MM.1S (cell line): ENCODE data around the gene CHRNG.

Source experiments
- CTCF ChIP-seq: fragments of 300-600 bp; sonication (generic); IDR thresholded peaks from 2 replicates; pipeline ENCODE4 v1.5.1; 2016; ENCODE audit warnings: antibody characterized with exemption, low read length, mixed read lengths
- EZH2 ChIP-seq: fragments of 300-600 bp; sonication (generic); optimal IDR thresholded peaks from 2 replicates; pipeline ENCODE3; 2017; ENCODE audit warnings: low read depth, mild to moderate bottlenecking, antibody characterized with exemption, low read length, mixed read lengths
- EZH2phosphoT487 ChIP-seq: fragments of 300-600 bp; sonication (generic); IDR thresholded peaks from 2 replicates; pipeline ENCODE4 v1.6.1; 2018; ENCODE audit warnings: antibody characterized with exemption, low read length

DNA sequence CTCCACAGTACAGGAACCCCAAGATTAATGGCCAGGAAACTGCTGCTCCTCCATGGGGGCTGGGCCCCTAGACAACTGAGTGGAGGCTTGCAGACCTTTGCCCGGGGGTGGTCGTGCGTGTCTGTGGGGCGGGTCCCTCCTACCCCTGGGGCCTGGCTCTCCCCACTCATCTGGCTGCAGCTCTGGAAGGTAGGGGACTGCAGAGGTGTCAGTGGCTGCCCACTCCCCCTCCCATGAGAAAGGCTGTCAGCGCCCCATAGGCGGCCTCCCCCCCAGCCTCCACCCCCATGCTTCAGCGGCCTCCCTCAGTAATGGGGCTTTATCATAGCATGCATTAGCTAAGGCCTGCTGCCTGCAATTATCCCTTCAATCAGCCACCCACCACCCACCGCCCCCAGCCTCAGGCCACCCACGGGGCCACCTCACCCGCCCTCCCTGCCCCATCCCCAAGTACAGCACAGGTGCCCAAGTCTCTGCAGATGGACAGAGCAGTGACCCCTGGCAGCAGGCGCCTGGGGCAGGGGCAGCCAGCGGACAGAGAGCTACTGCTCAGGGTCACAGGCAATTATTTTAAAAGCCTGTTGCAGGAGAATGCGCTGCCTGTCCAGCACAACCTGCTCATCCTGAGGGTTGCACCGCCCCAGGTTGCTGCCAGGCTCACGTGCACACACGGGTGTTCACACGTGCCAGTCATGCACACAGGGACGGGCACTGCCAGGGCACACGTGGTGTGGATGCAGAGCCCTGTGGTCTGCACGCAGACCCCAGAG, 42.8 kb upstream of the CHRNG start:
- no peak for TF ChIP-seq EZH2
- TF ChIP-seq CTCF = no peak
- no peak for TF ChIP-seq EZH2phosphoT487
